SK-N-MC (cell line): ENCODE data around the gene MED29.

Experiments used
- EZH2 ChIP-seq: fragments of 200-600 bp; sonication (generic); IDR thresholded peaks from one replicate; pipeline ENCODE4 v1.6.1; 2017; ENCODE audit warnings: antibody characterized with exemption
- FOXP2 ChIP-seq: optimal IDR thresholded peaks from 2 replicates; pipeline ENCODE3; 2011; ENCODE audit warnings: mild to moderate bottlenecking, moderate library complexity; ENCODE audit not compliant: insufficient read depth; ENCODE audit errors: extremely low read length, control extremely low read depth
- POLR2AphosphoS5 ChIP-seq: IDR thresholded peaks from 2 replicates; pipeline ENCODE4 v1.6.1; 2012; ENCODE audit warnings: mild to moderate bottlenecking, low read depth, low read length, borderline replicate concordance

GRCh38 chr19:39426170-39426569 is 35.0 kb downstream of the MED29 start:
- no peak for TF ChIP-seq POLR2AphosphoS5
- no peak for TF ChIP-seq EZH2
- no peak for TF ChIP-seq FOXP2
